CD4-positive, alpha-beta T cell treated with Interleukin-4 for 4 hours (primary cell): Measurements from ENCODE around the gene ATP8B3.

Experiments
- DNase-seq: peaks from one replicate; pipeline ENCODE4 v3.0.0-alpha.2; 2020

ATP8B3 gene

GRCh38 chr19:1849886-1850398 is 37.9 kb upstream of the ATP8B3 start:
- no peak for DNase-seq

- DNase-seq = no peak
Measured at GRCh38 chr19:1849132-1849474, 37.0 kb upstream of the ATP8B3 start.

DNA sequence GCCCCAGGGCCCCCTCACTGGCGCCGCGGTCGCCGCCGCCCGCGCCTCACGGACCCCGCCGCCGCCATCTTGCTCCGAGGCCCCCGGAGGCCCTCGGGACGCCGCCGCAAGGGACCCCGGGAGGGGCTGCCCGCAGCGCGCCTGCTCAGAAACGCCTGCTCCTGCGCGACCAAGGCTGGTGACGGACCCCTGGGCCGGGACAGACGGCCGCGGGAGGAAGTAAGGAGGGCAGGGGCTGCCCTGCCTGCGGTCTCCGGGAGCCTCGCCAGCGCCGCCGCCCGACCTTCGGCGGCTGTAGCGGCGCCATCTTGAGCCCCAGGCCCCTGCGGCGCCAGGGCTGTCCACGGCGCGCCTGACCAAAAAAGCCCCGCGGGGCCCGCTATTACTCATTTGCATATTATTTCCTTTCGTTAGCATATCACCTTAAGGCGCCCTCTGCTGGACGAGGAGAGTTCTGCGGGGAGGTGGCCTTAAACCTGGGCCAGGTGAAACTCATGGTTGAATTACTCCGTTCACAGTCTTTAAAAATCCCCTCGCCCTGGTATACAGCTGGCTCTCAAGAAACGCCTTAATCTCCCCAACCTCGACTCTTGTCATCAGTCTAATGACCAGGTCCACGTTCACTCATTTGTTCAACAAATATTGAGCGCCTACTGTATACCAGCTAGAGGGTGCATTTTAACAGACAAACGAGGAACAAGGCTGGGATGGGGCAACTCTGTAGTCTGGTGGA is 36.5 kb upstream of the ATP8B3 start, which contains the start of gene REXO1:
TSS of gene REXO1 (minus strand) at position 85 of the 733 bp plus-strand sequence. CDS start 125 bp downstream, outside the sequence.
- DNase-seq = peak; percentile 97

- DNase-seq = no peak
Measured at GRCh38 chr19:1847684-1848398, 35.8 kb upstream of the ATP8B3 start.

GRCh38 chr19:1847348-1847683 is 35.2 kb upstream of the ATP8B3 start:
- no peak for DNase-seq

DNA sequence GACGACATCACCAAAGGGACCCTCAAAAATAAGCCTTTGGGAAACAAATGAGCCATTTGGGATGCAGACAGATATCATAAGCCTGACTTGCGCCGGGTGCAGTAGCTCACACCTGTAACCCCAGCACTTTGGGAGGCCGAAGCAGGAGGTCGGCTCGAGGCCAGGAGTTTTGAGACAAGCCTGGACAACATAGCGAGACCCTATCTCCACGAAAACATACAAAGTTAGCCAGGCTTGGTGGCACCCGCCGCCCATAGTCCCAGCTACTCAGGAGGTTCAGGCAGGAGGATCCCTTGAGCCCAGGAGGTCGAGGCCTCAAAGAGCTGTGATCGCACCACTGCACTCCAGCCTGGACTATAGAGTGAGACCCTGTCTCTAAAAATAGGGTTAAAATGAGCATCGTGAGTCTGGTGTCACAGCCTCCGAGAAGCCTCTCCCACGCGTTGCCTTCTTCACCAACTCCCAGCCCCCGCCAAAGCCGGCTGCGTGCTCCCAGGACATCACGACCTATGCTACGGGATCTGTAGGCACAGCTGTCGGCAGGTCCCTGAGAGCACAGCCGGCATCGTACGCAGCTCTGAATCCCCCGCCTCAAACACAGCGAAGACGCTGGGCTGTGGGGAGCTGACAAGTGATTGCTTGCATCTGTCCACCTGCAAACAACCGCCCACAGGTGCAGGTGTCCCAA is 34.6 kb upstream of the ATP8B3 start:
- DNase-seq = no peak

- DNase-seq = no peak
Measured at GRCh38 chr19:1845642-1846041, 33.6 kb upstream of the ATP8B3 start.

DNA sequence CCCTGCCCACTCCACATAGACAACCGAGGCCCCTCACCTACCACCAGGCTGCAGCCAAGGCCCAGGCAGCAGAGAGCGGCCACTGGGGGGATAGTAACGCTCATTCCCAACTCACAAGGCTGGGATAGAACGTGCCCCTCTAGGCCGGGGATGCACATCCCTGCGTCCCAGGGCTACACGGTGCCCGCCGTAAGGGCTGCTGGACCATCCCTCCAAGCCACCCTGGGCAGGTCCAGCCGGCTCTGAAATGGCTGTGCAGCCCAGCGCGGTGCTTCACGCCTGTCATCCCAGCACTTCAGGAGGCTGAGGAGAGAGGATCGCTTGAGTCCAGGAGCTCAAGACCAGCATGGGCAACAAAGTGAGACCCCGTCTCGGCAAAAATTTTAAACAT is 33.0 kb upstream of the ATP8B3 start:
- no peak for DNase-seq

- DNase-seq = no peak
Measured at GRCh38 chr19:1844513-1845124, 32.5 kb upstream of the ATP8B3 start.

DNA sequence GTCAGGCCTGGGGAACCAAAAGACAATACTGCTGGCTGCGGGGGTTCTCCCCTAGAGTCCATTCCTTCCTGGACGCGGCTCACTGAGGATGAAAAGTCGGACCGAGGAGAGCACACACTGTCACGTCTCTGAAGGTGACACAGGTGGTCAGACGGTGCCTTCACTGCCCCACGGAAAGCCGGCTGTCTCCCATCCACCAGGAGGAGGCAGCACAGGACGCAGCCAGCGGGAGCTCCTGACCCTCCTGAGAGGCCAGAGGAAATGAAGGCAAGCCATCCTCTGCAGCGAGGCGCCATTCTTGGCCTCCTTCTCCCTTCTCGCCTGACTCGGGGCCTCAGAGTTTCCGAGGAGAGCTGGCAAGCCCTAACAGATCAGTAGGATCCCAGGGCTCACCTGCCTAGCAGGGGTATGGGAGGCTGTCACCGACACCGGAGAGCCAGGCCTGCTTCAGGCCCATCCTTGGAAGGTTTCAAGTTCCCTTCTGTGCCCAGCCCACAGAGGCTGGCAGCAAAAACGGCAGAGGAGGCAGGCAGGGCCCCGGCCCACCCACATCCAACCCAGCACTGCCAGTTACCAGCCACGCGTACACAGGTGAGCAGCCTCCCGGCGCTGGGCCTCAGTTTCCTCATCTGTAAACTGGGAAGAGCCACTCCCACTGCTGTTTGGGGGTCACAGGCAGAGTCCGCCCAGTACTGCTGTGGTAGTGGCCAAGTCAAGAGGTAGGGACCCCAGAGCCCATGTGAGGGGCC is 31.7 kb upstream of the ATP8B3 start:
- no peak for DNase-seq

DNA sequence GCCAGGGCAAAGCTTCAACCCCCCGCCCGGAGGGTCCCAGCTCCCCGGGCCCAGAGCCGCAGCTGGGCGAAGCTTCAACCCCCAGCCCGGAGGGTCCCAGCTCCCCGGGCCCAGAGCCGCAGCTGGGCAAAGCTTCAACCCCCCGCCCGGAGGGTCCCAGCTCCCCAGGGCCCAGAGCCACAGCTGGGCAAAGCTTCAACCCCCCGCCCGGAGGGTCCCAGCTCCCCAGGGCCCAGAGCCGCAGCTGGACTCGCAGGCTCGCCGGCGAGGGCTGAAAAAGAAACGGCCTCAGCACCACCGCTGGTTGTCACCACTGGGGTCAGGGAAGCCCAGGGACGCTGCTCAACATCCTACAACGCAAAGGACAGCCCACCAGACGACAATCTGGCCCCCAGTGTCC is 31.0 kb upstream of the ATP8B3 start:
- DNase-seq = no peak

GRCh38 chr19:1841209-1841924 is 29.3 kb upstream of the ATP8B3 start:
- DNase-seq = no peak

DNA sequence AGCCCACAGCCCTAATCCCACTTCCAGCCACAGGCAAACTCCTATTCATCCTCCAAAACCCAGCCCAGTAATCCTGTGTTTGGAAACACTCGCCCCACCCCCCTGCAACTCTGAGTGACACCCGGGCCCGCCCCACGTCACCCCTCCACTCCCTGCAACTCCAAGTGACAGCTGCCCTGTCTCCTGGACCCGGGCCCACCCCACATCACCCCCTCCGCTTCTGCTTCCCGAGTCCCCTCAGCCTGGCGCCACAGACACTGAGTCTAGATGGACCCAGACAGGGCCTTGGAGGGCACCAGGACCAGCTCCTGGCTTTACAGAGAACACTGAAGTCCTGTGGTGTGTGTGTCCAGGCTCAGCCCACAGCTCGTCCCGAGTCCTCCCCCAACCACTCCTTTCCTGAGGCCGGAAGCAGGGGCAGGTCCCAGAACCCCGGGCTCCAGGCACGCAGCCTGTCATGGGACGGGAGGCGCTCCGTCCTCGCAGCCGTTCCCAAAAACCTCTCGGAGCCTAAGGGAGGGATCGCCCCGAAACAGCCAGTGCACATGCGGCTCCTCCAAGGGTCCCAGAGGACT is 28.6 kb upstream of the ATP8B3 start:
- no peak for DNase-seq

DNA sequence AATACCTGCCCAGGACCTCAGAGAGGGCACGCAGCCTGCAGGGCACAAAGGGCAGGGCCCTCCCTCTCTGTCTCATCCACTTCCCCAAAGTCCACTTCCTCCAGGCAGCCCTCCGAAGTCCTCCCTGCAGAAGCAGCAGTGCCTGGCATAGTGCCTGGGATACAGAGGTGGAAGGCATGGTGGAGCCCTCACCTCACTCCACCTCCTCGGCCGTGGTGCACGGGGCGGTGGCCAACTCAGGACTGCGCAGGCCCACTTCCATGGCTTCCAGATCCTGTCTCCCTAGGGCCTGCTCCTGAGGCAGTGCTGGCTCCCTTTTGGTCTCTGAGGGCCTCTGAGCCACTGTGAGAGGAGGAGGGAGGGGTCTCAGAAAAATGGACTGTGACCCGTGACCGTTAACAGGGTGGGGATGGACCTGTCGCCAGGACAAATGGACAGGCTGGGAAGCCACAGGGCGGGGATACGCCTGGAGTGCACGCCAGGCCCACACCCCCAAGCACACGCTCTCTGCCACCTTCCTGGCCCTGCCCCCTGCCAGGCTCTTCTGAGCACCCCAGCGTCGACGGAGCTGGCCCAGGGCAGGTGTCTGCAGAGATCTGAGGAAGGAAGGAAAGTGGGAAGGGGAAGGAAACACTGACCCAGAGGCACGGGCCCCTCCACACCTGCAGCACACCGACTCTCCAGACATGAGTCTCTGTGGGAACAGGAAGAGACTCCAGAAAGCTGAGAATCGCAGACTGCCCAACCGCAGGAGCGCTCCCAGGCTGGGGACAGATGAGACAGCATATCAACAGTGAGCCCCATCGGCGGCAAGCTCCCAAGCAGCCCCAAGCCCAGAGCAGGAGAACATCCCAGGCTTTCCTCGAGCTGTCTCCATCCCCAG is 27.8 kb upstream of the ATP8B3 start:
- no peak for DNase-seq

- peak; percentile 27 for DNase-seq
Measured at GRCh38 chr19:1837625-1838105, 25.6 kb upstream of the ATP8B3 start.

- no peak for DNase-seq
Measured at GRCh38 chr19:1837222-1837565, 25.1 kb upstream of the ATP8B3 start.

GRCh38 chr19:1836458-1837221 is 24.6 kb upstream of the ATP8B3 start:
- no peak for DNase-seq

DNA sequence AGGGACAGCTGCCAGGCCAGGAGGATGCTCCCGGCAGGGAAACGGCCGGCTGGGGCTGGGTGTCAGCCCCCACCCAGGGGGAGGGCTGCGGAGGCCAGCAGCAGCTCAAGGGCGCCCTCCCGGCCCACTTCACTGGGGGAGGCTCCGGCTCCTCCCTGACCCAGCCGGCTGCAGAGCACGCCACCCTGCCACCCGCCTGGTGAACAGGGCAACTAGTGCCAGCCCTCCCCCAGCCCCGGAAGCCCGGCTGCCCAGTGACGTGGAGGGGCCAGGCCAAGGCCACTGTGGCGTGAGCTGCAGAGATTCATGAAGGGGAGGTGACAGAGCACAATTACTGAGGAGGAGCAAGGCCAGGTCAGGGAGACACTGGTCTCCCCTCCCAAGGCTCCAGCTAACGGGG is 21.5 kb upstream of the ATP8B3 start:
- DNase-seq = no peak

GRCh38 chr19:1832046-1832663 is 20.1 kb upstream of the ATP8B3 start:
- no peak for DNase-seq
